ENCODE measurements around the gene NPPB.

Gene NPPB

GRCh38 chr1:11893907-11894251 is 35.1 kb upstream of the NPPB start:
- no CpG with 5 or more reads among the region's 5 CpGs for WGBS (ENCODE audit: extremely low coverage, insufficient coverage, low lambda C conversion rate)
- Histone ChIP-seq H3K9ac (ENCODE audit: low read length) (no peak overlapping the region), H2BK5ac (ENCODE audit: low read length) (no peak overlapping the region), H3K36me3 (ENCODE audit: control insufficient read depth, insufficient read depth, low read length) (no peaks in the 10 kb centered on the region), H3K4ac (ENCODE audit: low read depth, low read length) (no peak overlapping the region), H2BK15ac (replicated peaks; ENCODE audit: low read depth) (no peak overlapping the region), H3K23ac (ENCODE audit: low read length) (no peak overlapping the region), H3K27ac (ENCODE audit: low read depth, low read length) (no peak overlapping the region), H3K4me1 (ENCODE audit: control insufficient read depth, low read depth, low read length) (no peaks in the 10 kb centered on the region), H3K56ac (ENCODE audit: low read length) (no peak overlapping the region), H2AK5ac (ENCODE audit: low read length) (no peak overlapping the region), H3K4me3 (ENCODE audit: low read length) (no peak overlapping the region), H3K18ac (ENCODE audit: low read length) (no peak overlapping the region), H3K27me3 (ENCODE audit: insufficient read depth, low read length, poor library complexity) (no peaks in the 10 kb centered on the region), H3K4me2 (ENCODE audit: low read length) (no peak overlapping the region), H2BK120ac (ENCODE audit: low read depth, low read length) (no peak overlapping the region), H4K5ac (ENCODE audit: low read length) (no peak overlapping the region), H3K79me2 (ENCODE audit: control insufficient read depth, insufficient read depth, low read length) (no peaks in the 10 kb centered on the region), H3K79me1 (ENCODE audit: low read length) (no peaks in the 10 kb centered on the region), H4K8ac (ENCODE audit: low read depth, low read length) (no peak overlapping the region)
- peak; percentile 71 for DNase-seq

DNA sequence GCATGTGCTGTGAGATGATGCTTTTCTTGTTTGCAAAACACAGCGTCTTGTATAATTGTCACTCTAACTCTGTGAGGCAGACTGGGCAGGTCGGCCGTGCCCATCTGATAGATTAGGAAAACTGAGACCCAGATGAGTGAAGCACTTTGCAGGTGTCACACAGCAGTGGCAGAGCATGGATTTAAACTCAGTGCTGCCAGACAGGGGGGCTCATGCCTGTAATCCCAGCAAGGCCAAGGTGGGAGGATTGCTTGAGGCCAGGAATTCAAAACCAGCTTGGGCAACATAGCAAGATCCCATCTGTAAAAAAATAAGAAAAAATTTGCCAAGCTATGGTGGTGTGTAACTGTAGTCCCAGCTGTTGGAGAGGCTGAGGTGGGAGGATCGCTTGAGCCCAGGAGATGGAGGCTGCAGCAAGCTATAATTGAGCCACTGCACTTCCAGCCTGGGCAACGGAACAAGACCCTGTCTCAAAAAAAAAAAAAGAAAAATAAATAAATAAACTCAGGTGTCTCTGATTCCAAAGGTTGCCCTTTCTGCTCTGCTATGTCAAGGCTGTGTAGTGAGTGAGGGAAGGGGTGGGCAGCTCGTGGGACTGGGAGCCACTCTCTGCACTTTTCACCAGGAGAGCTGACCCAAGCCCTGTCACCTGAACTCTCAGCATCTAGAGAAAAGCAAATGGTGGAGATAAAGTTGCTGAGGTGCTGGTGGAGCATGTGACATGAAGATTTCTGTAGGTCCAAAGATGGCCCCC is 32.9 kb upstream of the NPPB start:
- Histone ChIP-seq H3K27ac (ENCODE audit: low read depth, low read length) (no peak overlapping the region), H2BK120ac (ENCODE audit: low read depth, low read length) (no peak overlapping the region), H2AK5ac (ENCODE audit: low read length) (no peak overlapping the region), H3K4me2 (ENCODE audit: low read length) (no peak overlapping the region), H3K56ac (ENCODE audit: low read length) (no peak overlapping the region), H3K27me3 (ENCODE audit: insufficient read depth, low read length, poor library complexity) (no peaks in the 10 kb centered on the region), H3K9ac (ENCODE audit: low read length) (no peak overlapping the region), H3K36me3 (ENCODE audit: control insufficient read depth, insufficient read depth, low read length) (no peaks in the 10 kb centered on the region), H3K18ac (ENCODE audit: low read length) (no peak overlapping the region), H3K23ac (ENCODE audit: low read length) (no peak overlapping the region), H4K5ac (ENCODE audit: low read length) (no peak overlapping the region), H3K79me2 (ENCODE audit: control insufficient read depth, insufficient read depth, low read length) (no peaks in the 10 kb centered on the region), H4K8ac (ENCODE audit: low read depth, low read length) (no peak overlapping the region), H3K79me1 (ENCODE audit: low read length) (no peaks in the 10 kb centered on the region), H3K4me3 (ENCODE audit: low read length) (no peak overlapping the region), H3K4me1 (ENCODE audit: control insufficient read depth, low read depth, low read length) (no peaks in the 10 kb centered on the region), H3K4ac (ENCODE audit: low read depth, low read length) (no peak overlapping the region), H2BK15ac (replicated peaks; ENCODE audit: low read depth) (no peak overlapping the region), H2BK5ac (ENCODE audit: low read length) (no peak overlapping the region)
- DNase-seq: no peak
- no CpG with 5 or more reads among the region's 6 CpGs for WGBS (ENCODE audit: extremely low coverage, insufficient coverage, low lambda C conversion rate)

DNA sequence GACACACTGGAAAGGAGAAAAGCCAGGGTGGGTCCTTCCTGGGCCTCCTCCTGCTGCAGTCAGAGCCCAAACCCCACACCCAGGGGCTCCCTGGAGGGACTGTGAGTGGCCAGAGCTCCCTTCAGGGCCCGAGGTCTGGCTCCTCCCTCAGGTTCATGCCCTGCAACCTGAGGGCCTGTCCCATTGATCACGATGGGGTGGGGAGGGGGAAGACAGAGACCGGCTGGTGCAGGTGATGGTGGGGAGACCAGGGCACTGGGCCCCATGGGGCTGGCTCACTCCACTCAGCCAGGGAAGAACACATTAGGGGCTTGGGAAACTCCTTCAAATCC is 30.1 kb upstream of the NPPB start:
- Histone ChIP-seq H3K18ac (ENCODE audit: low read length) (no peak overlapping the region), H2BK5ac (ENCODE audit: low read length) (no peak overlapping the region), H3K56ac (ENCODE audit: low read length) (no peak overlapping the region), H3K9ac (ENCODE audit: low read length) (no peak overlapping the region), H3K4ac (ENCODE audit: low read depth, low read length) (no peak overlapping the region), H3K79me1 (ENCODE audit: low read length) (no peaks in the 10 kb centered on the region), H2BK15ac (replicated peaks; ENCODE audit: low read depth) (no peak overlapping the region), H3K36me3 (ENCODE audit: control insufficient read depth, insufficient read depth, low read length) (no peaks in the 10 kb centered on the region), H3K27me3 (ENCODE audit: insufficient read depth, low read length, poor library complexity) (no peaks in the 10 kb centered on the region), H3K4me1 (ENCODE audit: control insufficient read depth, low read depth, low read length) (no peaks in the 10 kb centered on the region), H4K8ac (ENCODE audit: low read depth, low read length) (no peak overlapping the region), H3K4me2 (ENCODE audit: low read length) (no peak overlapping the region), H3K27ac (ENCODE audit: low read depth, low read length) (no peak overlapping the region), H3K79me2 (ENCODE audit: control insufficient read depth, insufficient read depth, low read length) (no peaks in the 10 kb centered on the region), H4K5ac (ENCODE audit: low read length) (no peak overlapping the region), H3K23ac (ENCODE audit: low read length) (no peak overlapping the region), H3K4me3 (ENCODE audit: low read length) (no peak overlapping the region), H2BK120ac (ENCODE audit: low read depth, low read length) (no peak overlapping the region), H2AK5ac (ENCODE audit: low read length) (no peak overlapping the region)
- no CpG with 5 or more reads among the region's 3 CpGs for WGBS (ENCODE audit: extremely low coverage, insufficient coverage, low lambda C conversion rate)
- no peak for DNase-seq

DNA sequence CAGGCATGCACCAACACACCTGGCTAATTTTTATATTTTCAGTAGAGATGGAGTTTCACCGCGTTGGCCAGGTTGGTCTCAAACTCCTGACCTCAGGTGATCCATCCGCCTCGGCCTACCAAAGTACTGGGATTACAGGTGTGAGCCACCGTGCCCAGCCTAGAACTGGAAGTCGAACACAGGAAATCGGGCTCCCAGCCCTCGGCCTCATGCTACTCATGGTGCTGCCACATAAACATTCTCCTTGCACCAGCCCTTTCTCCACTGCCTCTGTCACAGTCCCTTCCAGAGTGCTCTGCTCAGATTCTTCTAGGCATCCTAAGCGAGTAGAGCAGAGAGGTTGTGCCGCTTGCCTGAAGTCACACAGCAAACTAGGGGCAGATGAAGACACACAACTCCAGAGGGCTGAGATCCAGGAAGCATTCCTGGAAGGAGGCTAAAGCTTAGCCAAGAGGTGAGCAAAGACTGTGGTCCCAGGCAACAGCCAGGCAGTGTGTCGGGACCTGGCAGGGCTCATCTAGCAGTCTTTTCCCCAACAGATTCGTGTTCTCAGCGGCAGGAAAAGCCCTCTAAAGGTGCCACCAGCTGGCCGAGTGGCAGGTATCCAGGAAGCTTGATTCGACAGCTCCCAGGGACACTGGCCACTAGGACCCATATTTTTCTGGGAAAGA is 29.6 kb upstream of the NPPB start:
- Histone ChIP-seq H2BK120ac (ENCODE audit: low read depth, low read length) (no peak overlapping the region), H3K4me2 (ENCODE audit: low read length) (no peak overlapping the region), H3K4ac (ENCODE audit: low read depth, low read length) (no peak overlapping the region), H4K8ac (ENCODE audit: low read depth, low read length) (no peak overlapping the region), H3K23ac (ENCODE audit: low read length) (no peak overlapping the region), H4K5ac (ENCODE audit: low read length) (no peak overlapping the region), H3K4me1 (ENCODE audit: control insufficient read depth, low read depth, low read length) (peaks cover under 1% of the 10 kb centered on the region), H2AK5ac (ENCODE audit: low read length) (no peak overlapping the region), H3K36me3 (ENCODE audit: control insufficient read depth, insufficient read depth, low read length) (no peaks in the 10 kb centered on the region), H3K27ac (ENCODE audit: low read depth, low read length) (no peak overlapping the region), H3K4me3 (ENCODE audit: low read length) (no peak overlapping the region), H3K27me3 (ENCODE audit: insufficient read depth, low read length, poor library complexity) (no peaks in the 10 kb centered on the region), H3K79me1 (ENCODE audit: low read length) (no peaks in the 10 kb centered on the region), H3K79me2 (ENCODE audit: control insufficient read depth, insufficient read depth, low read length) (no peaks in the 10 kb centered on the region), H3K9ac (ENCODE audit: low read length) (no peak overlapping the region), H3K56ac (ENCODE audit: low read length) (peak overlapping the region; percentile 42), H3K18ac (ENCODE audit: low read length) (no peak overlapping the region), H2BK5ac (ENCODE audit: low read length) (no peak overlapping the region), H2BK15ac (replicated peaks; ENCODE audit: low read depth) (no peak overlapping the region)
- DNase-seq: no peak
- no CpG with 5 or more reads among the region's 15 CpGs for WGBS (ENCODE audit: extremely low coverage, insufficient coverage, low lambda C conversion rate)

DNA sequence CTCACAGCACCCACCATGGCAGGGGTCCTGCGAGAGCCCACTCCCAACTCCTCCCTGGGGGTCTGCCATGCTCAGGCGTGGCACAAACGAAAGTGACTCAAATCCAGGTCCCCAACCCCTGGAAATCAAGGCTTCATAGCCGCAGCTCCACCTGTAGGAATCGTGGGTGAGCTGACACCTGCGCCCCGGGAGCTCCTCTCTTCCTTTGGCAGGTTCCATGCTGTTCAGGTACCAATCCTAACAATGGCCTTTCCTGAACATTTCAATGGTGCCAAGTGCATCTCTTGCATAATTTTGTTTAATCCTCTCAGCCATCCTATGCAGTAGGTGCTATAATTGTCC is 28.9 kb upstream of the NPPB start:
- no peak overlapping the region for H4K8ac ChIP-seq (ENCODE audit: low read depth, low read length)
- H3K56ac ChIP-seq (ENCODE audit: low read length): no peak overlapping the region
- H3K79me2 ChIP-seq (ENCODE audit: control insufficient read depth, insufficient read depth, low read length): no peaks in the 10 kb centered on the region
- no peak overlapping the region for H4K5ac ChIP-seq (ENCODE audit: low read length)
- no peak overlapping the region for H2BK120ac ChIP-seq (ENCODE audit: low read depth, low read length)
- H3K4me3 ChIP-seq (ENCODE audit: low read length): no peak overlapping the region
- no peaks in the 10 kb centered on the region for H3K27me3 ChIP-seq (ENCODE audit: insufficient read depth, low read length, poor library complexity)
- H3K79me1 ChIP-seq (ENCODE audit: low read length): no peaks in the 10 kb centered on the region
- H3K27ac ChIP-seq (ENCODE audit: low read depth, low read length): no peak overlapping the region
- H3K4ac ChIP-seq (ENCODE audit: low read depth, low read length): no peak overlapping the region
- H3K9ac ChIP-seq (ENCODE audit: low read length): no peak overlapping the region
- no peak for DNase-seq
- peaks cover 7% of the 10 kb centered on the region for H3K4me1 ChIP-seq (ENCODE audit: control insufficient read depth, low read depth, low read length)
- no peak overlapping the region for H3K18ac ChIP-seq (ENCODE audit: low read length)
- no peak overlapping the region for H3K4me2 ChIP-seq (ENCODE audit: low read length)
- no peak overlapping the region for H2BK15ac ChIP-seq (replicated peaks; ENCODE audit: low read depth)
- no peak overlapping the region for H2AK5ac ChIP-seq (ENCODE audit: low read length)
- no peaks in the 10 kb centered on the region for H3K36me3 ChIP-seq (ENCODE audit: control insufficient read depth, insufficient read depth, low read length)
- WGBS (ENCODE audit: extremely low coverage, insufficient coverage, low lambda C conversion rate): no CpG with 5 or more reads among the region's 7 CpGs
- no peak overlapping the region for H3K23ac ChIP-seq (ENCODE audit: low read length)
- H2BK5ac ChIP-seq (ENCODE audit: low read length): no peak overlapping the region
